Measurements from ENCODE around the gene MSI2.

GRCh38 chr17:57637666-57638010 is 381.3 kb downstream of the MSI2 start:
- TF ChIP-seq POLR2AphosphoS5 (IDR thresholded peaks at IDR 0.05; ENCODE audit: low read depth, low read length) (no peak), POLR2A (IDR thresholded peaks at IDR 0.05; ENCODE audit: low read depth, low read length) (no peak)
